Amygdala (tissue), 56 donors: ENCODE measurements around the gene TOGARAM2.
A peak's percentile ranks its signal among the peaks of the same experiment; 100 is the strongest.

Experiments used
- DNase-seq, 56 donors: peaks; one replicate each; lab custom pipeline; 2025; lab: John Stamatoyannopoulos, UW

The TOGARAM2 gene

DNA sequence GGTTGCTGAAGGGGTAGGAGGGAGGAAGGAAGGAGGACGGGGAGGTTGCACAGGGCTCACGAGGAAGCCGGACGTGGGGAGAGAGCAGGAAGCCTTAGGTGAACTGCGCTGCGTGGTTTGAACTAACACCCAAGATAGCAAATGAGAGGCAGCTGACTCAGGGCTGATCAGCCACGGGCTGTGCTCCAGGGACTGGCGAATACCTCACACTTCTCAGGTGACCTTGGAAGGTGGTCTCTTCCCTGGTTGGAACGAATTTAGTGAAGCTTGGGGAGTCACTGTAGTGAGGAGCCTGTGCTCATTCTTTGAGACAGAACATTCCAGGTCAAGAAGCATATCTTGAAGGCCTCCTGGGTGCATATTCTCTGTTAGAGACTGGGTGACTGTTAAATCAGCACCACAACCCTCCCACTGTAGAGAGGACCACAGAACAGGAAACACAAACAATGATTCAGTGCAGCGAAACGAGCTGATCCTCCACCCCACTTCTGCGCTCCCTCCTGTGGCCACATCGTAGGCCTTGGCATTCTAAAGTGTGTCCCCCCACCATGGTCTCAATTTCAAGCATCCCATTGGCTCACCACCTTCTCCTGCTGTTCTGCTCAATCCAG, 33.8 kb downstream of the TOGARAM2 start:
- DNase-seq: no peak

DNA sequence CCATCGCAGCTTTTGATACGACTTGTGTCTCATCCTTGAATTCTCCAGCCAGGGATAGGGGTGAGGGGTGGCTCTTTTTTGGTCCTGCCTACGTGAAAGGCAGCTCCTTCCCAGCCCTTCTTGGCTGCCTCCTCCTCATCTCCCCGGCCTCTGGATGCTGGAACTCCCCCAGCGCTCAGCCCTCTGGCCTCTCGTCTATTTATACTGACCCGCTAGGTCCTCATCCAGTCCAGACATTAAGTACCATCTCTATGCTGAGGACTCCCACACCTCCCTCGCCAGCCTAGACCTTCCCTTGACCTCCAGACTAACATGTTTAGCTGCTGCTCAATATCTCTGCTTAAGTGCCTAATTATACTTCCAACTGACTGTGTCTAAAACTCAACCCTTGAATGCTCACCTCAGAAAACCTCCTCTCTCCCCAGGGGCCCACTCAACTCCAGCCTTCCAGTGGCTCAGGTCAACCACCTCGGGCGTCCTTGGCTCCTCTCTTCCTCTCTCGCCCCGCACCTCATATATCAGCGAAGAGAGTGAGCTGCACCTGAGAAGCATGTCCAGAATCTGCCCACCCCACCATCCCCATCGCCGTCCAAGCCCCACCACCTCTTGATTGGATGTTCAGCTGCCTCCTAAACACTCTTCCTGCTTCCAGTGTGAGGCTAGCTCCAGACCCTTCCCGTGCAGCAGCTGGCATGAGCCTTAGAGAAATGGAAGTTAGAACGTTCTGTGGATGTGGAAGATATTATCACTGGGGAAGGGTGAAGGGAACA, 34.8 kb downstream of the TOGARAM2 start:
- no peak for DNase-seq

DNA sequence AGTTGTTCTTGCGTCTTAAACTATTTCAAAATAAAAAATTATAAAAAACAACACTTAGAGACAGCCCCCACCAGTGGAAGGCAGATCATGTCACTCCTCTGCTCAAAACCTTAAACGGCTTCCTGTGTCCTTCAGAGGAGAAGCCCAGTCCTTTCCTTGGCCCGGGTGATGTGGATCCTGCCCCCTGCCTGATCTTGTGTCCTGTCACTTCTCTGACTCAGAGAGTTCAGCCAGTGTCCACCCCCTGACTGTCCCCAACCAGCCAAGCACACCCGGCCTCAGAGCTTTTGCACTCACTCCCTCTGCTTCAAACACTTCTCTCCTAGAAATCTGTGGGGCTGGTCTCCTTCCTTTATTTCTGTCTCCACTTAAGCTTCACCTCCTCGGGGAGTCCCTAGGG, 35.4 kb downstream of the TOGARAM2 start:
- no peak for DNase-seq

DNA sequence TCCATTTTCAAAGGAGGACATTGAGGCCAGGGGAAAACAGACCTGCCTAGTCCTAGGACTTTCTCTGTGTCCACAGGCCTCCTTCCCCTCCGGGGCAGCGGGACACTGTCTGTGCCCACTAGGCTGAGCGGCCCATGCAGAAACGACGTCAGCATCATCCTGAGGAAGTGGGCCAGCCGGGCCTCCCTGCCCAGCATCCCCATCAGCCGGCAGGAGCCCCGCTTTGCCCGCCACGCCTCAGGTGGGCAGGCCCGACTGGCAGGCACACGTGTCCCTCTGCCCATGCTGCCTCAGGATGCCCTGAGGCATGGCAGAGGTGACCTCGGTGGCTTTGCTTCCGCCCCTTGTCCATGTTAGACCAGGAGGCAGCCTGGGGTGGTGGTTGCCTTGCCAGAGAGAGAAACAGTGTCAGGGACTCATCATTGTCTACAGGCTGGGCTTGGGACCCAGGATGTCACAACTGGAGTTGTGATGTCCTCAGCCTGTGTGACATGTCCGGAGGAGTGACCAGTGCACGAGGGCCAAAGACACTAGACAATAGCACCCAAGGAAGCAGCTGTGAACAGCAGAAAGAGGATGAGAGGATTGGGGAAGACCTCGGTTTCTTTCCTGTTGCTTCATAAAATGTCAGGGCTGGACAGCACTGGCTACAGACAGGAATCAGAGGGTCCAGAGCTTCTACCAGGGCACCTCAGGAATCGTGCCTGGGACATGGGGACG, 36.8 kb downstream of the TOGARAM2 start:
- DNase-seq: no peak

DNA sequence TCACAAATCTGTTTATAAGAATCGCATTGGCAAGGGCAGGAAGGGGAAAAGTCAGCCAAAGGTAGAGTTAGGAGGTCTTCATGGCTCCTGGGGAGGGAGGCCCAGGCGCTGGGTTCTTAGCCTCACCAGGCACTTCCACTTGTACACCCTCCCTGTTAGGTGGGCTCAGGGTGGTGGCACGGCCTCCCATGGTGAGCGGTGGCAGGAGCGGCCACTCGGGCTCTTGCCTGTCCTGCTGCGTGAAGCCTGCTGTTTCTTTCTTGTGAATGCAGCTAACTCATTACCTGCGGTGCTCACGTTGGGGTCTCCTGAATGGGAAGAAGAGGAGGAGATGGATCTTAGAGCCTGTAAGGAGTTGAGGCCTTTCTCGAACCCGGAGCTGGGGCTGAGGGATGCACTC, 40.8 kb downstream of the TOGARAM2 start:
- DNase-seq: no peak

DNA sequence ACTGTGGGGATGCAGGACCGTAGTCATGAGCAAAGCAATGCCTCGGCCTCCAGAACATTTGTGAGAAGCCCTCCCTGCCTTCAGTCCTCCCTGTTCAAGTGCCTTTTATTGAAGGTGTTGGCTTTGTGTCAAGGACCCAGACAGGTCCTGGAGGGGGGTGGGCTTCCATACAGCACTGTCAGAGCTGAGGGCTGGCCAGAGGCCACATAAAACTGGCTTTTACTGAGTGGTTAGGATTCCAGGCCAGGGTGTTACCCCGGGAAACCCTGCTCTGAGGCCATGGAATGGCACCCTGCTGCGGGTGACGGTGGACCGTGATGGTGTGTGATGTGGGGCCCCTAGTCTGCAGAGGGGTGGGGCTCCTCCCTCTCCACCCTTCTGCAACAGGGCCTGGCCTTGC, 41.6 kb downstream of the TOGARAM2 start:
- DNase-seq: peak in 9 of 56 donors; percentile 9 to 48 (median 17)

DNA sequence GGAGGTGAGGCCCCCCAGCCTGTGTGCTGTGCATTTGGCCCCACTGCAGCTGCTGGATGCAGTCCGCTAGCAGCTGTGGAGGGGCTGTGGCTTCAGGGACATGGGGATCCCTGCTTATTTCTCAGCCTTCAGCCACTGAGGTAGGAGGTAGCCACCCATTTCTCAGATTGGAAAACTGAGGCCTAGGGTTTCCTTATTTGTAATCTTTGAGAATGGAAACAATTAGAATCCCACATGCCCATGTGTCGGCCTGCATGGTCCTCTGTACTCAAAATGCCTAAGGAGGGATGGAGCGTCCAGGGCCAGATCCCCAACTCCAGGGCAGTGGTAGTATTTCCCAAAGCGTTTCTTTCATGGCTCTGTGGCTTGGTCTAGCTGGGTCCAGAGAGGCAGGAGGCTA, 42.1 kb downstream of the TOGARAM2 start:
- DNase-seq: no peak

DNA sequence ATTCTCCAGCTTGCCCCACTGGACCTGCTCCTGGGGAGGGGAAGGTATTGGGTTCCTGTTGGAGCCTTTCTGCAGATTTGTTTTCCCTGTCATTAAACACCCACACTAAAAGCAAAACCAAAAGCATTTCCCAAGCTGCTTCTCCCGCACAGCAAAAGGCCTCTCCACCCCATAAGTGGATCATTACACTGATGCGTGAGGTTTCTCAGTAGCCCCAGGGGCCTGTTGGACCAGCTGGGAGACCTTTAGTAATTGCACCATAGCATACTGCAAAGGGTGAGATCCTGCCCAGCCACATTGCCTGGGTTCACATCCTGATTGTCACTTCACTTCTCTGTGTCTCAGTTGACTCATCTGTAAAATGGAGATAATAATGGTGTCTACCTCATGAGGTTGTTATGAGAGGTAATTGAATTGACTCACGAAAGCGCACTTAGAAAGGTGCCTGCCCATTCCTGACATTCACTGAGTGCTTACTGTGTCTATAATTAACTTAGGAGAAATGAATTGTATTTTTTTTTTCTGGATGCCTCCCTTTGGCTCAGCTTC, 43.9 kb downstream of the TOGARAM2 start:
- DNase-seq: no peak

DNA sequence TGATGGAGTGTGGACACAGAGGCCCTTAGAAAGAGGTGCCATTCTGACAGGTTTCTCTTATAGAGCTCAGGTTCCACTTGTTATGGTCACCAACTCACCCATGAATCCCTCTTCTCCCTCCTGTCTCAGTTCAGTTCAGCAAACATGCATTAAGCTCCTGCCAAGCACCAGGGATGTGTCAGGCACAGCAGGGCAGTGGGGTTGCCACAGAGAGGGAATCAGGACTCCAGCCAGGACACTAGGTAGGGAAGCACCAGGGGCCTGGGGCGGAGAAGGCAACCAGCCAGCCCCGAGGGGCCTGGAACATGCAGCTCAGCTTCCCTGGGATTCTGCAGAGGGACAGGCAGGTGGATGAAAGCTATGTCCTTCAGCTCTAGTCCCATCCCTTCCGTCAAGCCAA, 44.6 kb downstream of the TOGARAM2 start:
- no peak for DNase-seq

DNA sequence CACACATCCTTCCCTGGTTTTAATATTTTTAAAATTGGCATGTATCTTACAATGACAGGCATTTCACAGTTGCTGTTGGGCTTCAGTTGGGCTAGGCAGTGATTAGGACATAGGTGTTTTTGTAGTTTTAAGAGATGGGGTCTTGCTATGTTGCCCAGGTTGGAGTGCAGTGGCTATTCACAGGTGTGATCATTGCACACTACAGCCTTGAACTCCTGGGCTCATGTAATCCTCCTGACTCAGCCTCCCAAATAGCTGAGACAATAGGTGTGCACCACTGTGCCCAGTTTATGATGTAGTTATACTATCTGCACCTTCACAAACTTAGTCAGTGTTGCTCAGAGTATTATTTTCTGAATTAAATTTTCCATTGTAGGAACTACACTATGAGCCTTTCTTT, 49.9 kb downstream of the TOGARAM2 start:
- no peak for DNase-seq

DNA sequence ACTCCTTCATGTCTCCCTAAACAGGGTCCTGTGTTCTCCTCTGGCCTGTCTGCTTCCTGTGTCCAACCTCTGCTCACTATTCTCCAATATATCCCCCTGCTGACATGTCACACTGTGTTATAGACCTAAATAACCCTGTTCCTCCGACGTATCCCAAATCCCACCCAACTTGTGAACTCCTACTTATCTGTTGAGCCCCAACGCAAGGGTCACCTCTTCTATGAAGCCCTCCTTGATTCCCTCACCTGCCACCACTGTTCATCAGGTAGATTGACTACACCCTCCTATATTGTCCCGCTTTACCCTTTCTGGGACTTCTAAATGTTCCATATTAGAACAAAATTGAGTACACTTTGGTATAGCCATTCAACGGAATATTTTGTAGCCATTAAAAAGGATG, 51.1 kb downstream of the TOGARAM2 start:
- DNase-seq: no peak

DNA sequence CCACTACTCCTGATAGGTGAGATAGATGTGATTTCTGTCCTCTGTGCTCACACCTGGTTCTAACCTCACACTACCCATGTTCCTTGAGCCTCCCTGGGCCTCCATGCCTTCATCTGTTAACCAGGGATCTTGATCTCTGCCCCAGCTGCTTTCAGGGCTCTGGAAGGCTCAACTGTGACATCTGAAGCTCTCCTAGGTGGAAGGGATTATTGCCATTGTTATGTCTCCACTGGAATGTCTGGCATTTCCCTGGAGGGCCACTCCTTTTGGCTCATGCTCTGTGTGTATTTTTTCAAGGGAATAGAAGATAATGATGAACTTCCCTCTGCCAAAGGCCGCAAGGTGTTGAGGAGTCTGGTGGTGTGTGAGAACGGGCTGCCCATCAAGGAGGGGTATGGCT, 52.1 kb downstream of the TOGARAM2 start:
- DNase-seq: no peak

DNA sequence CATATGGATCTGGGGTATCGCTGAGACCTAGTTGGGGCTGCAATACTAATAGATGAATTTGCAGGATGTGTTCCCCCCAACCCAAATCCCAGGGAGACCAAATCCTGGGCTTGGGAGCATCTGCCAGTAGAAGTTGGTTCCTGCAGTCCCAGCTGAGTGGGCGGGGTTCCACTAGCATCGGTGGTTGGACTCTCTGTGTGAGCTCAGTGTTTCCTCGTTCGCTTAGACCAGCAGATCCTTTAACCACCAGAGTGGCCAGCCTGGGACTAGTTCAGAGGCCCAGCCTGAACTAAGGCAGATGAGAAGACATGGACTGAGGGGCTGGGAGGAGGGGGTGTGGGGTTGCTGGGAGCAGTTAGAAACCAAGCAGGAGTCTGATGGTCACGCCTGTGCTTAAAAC, 52.6 kb downstream of the TOGARAM2 start:
- no peak for DNase-seq

DNA sequence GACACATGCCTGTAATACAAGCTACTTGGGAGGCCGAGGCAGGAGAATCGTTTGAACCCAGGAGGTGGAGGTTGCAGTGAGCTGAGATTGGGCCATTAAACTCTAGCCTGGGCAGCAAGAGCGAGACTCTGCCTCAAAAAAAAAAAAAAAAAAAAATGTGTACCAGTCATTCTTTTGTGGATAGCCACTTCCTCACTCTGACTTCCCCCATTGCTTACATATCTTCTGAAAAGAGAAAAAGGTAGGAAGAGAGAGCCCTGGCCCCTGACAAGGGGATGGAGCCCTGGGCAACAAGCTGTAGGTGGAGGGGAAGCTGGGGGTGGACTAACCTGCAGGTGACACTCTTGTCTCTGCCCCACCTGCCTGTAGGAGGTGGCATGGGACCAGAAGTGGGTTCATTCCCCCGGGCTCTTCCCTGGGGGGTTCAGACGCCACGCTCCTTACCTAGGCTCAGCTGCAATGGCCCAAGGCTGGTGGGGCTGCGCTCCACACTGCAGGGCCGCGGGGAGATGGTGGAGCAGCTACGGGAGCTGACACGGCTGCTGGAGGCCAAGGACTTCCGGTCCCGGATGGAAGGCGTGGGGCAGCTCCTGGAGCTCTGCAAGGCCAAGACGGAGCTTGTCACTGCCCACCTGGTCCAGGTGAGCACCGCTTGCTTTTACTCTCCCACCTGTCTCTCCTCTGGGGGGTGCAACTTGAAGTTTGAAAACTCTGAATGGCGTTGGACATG, 54.1 kb downstream of the TOGARAM2 start:
- DNase-seq: no peak

DNA sequence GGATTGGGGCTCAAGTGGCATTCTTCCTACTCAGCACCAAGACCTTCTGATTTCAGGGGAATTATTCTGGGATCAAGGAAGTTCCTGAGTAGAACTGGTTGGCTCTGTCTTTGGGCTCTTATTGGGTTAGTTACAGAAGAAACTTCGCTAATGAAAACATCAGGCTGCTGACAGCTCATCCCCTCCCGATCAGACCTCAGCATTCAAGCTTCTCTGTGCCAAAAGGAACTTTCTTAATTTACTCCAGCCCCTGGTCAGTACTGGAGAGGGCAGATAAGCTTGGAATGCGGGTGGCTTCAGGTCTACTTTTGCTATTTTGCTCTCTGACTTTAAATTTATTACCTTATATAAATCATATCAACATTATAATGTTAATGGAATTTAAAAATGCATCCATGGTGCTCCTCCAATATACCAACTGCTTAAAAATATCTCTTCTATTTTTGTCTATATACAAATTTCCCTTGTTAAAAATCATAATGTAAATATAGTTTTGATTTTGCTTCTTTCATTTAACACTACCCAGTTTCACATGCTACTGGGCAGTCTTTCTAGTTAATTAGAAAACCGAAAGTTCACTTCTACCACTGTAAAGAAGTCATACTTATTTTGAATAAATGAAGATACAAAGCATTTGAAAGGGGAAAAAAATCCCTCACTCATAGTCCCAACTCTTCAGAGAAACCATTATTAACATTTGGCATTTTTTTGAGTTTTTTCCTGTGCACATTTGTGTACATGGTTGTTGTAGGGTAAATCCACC, 58.8 kb downstream of the TOGARAM2 start:
- DNase-seq: no peak

DNA sequence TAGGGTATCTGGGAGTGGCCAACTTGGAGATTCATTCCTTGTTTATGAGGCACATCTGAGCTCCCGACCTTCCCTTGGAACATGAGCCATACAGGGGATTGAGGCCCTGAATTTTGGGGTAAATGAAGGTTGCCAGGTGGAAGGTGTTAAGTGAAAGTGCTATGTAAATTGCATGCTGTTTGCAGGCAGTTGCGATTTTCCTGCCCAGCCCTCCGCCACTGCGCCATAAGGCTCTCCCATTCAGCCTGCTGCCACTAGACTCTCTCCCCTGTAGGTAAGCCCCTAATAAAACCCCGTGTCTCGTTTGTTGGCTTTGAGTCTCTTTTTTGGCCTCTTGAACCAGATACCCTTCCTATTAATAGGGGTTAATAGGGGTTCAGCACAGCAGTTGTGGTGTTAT, 59.5 kb downstream of the TOGARAM2 start:
- no peak for DNase-seq

DNA sequence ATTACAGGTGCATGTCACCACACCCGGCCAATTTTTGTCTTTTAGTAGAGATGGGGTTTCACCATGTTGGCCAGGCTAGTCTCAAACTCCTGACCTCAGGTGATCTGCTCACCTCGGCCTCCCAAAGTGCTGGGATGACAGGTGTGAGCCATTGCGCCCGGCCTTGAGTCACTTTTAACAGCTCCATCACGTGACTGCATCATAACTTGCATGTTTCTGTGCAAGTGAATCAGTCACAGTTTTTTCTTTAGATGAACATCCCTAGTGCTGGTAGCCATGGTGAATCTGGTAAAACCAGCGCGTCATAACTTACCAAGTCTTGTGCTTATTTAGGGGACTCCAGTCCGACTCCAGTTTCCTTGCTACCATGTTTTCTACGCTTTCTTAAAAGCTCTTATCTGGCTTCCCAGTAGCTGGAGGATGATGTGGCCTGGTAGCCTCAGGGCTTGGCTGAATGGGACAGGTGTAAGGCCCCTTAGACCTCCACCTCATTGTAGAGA, 60.1 kb downstream of the TOGARAM2 start:
- DNase-seq: no peak

DNA sequence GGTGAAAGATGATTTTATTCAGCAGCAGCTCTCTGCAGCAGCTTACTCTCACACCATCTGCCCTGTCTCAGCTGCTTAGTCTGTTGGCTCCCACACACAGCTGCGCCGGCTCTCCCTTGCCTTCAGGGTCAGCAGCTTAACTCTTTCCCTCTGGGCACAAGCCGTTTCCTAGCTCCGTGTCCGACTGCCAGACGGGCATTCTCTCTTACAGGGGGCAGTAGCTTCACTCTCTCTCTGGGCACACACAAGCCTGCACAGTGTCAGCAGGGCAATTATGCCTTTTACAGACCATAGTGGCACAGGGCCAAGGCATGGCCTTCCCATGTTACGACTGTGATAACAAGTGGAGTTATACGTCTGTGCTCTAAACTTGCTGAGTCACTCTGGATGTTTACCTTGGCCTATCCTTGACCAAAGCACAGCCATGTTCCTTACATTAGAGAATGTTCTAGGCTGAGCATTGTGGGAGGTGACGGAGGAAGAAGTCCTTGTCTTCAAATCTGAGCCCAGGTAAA, 61.5 kb downstream of the TOGARAM2 start:
- peak in 9 of 56 donors; percentile 8 to 49 (median 16) for DNase-seq

DNA sequence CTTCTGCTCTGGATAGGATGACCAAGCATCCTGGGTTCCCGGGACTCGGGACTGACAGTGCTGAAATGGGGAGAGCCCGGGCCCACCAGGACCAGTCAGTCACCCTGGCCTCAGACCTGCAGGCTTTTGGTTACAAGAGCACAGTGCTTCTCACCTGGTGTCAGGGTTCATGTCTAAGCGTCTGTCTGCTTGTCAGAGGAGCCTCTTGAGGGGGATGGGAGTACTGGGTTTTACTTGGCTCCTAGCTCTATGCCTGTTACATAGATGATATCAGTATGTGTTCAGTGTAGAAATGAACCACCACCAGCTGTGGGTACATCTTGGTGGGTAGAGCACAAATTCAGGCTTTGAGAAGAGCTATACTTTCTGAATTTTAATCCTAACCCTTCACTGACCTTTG, 63.4 kb downstream of the TOGARAM2 start:
- DNase-seq: no peak

DNA sequence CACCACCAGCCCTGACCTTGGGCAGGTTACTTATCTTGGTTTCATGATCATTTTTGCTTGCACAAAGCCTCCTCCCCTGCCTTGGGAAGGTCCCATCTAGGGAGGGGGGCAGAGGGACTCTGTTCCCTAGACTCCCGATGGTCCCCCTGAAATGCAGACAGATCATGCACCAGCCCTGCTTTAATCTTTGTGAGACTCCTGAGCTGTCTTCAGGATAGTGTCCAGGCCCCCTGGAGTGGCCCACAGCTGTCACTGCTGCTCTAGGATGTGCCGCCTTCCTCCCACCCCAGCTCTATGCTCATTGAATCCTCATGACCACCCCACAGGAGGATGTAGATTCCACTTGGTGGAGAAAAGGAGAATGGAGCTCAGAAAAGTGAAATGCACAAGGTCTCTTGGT, 65.2 kb downstream of the TOGARAM2 start:
- no peak for DNase-seq
